Stimulated activated CD4-positive, alpha-beta T cell treated with anti-CD3 and anti-CD28 coated beads, TNF-alpha, amount 100 ng/mL, for 4 hours (primary cell): ENCODE results near the gene FKBP11.

Source experiments
- DNase-seq, 3 experiments: peaks; one replicate each; pipeline ENCODE4 v3.0.0-alpha.2; 2020; ENCODE audit warnings: low read depth in 3 of 3

FKBP11 gene

GRCh38 chr12:48956279-48957140, 31.2 kb upstream of the FKBP11 start:
- DNase-seq = no peak

DNA sequence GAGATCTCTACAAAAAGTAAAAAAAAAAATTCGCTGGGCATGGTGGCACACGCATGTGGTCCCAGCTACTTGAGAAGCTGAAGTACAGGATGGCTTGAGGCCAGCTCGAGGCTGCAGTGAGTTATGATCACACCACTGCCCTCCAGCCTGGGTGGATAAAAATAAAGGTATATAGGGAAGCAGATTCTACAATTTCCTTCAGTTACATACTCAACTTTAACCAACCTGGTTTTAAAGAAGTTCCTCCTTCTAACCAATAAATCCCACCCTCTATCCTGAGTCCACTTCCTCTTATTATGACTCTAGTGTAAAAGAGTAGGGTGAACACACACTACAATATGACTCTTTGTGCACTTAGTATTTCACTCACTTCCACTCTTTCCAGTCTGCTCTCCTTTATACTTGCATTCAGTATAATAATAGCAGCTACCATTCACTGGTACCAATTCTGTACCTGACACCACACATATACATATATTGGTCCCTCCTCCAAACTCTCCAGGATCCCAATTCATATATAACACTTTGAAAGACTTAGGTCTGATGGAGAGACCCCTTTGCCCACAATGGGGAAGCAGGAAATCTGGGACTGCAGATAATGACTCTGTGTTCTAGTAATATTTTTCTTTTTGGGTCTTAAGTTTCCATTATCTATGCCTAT, 29.7 kb upstream of the FKBP11 start:
- DNase-seq = no peak

GRCh38 chr12:48954061-48954460, 28.8 kb upstream of the FKBP11 start:
- DNase-seq = no peak

GRCh38 chr12:48952691-48953090, 27.4 kb upstream of the FKBP11 start:
- no peak for DNase-seq

DNA sequence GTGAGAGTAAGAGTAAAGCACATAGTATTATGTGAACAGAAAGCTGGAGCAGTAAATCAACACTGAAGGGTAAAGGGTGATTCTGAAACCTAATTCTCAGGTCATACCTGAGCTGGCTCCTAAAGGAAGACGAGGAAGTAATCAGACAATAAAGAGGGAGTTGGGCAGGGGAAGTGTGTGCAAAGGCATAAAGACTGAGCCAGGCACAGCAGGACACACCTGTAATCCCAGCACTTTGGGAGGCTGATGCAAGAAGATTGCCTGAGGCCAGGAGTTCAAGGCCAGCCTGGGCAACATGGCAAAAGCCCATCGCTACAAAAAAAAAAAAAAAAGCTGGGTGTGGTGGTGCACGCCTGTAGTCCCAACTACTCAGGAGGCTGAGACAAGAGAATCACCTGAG, 22.4 kb upstream of the FKBP11 start:
- DNase-seq = no peak

DNA sequence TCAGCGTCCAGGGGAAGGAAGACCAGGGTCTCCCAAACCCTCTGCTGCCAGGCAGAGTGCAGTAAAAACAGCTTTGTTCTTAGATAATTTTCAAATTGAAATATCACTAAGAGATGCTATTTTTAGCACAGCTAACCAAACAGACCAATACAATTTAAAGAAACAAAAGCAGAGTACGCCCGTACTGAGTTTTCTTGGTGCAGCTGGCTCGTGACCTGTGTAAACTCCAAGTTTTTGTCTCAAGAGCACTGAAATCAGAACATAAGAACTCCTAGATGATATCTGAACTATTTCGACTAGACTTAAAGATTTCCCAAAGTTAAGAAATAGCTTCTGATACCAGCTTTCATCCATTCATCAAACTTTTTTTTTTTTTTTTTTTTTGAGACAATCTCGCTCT, 21.7 kb upstream of the FKBP11 start:
- DNase-seq = no peak

GRCh38 chr12:48946205-48946604, 20.9 kb upstream of the FKBP11 start:
- DNase-seq = no peak

GRCh38 chr12:48943221-48943620, 17.9 kb upstream of the FKBP11 start:
- no peak for DNase-seq

DNA sequence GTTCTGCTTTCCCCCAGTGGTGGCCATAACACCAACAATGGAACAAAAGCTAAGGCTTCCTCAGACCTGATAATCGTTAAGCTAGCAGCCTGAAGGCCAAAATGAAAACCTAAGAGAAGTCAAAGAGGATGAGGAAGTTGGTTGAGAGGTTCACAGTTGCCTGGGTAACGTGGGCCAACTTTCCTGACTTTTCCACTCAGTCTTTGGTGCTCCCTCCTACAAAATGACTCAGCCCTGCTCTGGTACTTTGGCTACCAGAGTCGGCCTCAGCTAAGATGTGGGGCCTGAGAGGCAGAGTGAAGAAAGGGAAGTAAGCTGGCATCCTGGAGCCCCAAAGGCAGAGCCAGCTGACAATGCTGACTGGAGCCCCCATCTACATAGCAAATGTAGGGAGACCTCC, 14.9 kb upstream of the FKBP11 start:
- DNase-seq = no peak

DNA sequence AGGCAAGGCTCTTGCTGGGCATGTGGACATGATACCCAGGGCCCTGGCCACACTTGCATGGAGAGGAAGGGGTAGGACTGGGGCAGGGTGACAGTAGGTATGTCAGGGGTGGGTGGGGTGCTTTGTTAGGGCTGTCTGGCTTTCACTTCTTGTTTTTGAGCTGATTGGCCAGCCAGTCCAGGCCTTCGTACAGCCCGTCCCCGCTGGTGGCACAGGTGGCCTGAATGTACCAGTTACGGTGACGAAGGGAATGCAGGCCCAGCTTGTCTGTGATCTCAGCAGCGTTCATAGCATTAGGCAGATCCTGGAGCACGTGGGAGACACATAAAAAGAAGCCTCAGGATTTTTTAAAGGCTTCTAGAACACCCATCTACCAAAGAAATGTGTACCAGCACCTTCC, 13.5 kb upstream of the FKBP11 start:
- DNase-seq = no peak

GRCh38 chr12:48937170-48937569, 11.9 kb upstream of the FKBP11 start:
- DNase-seq = no peak

DNA sequence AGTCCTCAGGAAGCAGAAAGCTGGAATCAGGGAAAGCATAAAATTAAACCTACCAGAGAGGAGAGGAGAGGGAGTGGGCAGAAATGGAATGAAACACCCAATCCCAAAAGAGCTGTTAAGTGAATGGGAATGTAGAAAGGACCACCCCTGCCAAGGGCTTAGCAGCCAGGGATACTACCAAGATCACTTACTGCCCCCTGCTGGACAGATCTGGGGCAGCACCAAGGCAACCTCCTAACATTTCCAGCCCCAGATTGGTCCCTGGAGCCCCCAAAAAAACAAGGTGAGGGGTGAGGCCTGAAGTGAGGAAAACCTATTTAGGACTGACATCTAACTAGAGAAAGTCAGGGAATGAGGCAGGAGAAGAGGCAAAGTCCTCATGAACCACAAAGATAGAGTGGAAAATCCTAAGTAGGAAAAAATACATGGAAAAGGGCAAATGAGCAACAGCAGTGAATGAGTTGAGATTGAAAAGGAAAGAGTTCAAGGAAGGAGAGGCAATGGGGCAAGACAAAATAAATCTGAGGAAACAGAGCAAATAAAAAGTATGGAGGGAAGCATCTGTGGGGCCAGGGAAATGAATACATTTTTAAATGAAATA, 11.2 kb upstream of the FKBP11 start:
- peak; percentile 69 to 75 (median 70) for DNase-seq

DNA sequence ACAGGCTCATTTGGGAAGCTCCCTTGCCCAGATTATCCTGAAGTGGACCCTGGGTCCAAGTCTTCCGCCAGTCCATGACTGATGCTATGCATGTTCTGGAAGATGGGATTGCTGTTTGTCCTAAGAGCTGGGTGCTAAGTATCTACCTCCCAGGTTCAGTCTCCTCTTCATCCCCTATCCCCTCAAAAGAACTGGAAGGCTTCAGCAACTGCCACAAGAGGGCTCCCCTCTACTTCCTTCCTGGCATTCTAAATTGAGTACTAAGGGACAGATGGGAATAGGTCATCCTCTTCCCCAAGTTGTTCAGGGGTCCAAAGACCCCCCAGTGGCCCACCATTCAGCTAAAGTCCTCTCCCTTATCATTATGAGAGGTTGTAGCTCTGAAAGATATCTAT, 9.0 kb upstream of the FKBP11 start:
- no peak for DNase-seq

- DNase-seq = no peak
Observed at GRCh38 chr12:48933664-48934311, 8.5 kb upstream of the FKBP11 start.

DNA sequence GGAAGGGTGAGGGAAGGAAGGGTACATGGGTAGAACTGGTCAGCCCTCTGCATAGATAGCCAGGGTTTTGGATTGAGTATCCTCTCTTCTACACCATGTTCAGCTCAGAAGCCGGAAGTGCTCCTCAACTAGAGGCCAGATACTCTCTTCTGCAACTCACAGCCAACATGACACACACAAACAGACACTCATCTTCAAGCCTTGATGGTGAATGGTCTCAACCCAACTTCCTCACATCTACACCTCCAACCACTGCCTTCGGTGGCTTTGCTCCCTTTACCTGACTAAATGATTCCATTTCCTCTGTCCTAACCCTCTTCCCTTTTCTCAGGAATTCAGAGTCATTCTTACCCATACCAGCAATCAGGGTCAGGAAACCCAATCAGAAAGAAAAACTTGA, 7.6 kb upstream of the FKBP11 start:
- DNase-seq = no peak

- no peak for DNase-seq
Observed at GRCh38 chr12:48930475-48930874, 5.2 kb upstream of the FKBP11 start.

DNA sequence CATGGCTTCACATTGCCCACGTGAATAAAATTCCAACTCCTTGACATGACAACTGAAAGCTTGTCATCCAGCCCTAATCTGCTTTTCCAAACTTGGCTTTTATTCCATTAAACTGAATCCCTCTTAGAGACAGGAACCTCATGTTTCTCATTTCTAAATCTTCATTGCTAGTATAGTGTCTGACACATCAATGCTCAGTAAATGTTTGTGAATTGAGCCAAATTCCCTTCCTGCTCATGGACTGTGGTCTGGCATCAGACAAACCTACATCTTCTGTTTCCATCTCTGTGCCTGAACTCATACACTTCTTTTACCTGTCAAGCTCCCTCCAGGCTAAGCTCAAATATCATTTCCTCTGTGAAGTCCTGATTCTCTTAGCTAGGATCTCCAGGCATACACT, 4.3 kb upstream of the FKBP11 start:
- no peak for DNase-seq

GRCh38 chr12:48927261-48927660, 2.0 kb upstream of the FKBP11 start:
- DNase-seq = no peak

- peak; percentile 56 to 74 (median 68) for DNase-seq
Observed at GRCh38 chr12:48924617-48925303, 532 bp downstream of the FKBP11 start.

- no peak for DNase-seq
Observed at GRCh38 chr12:48923117-48923516, 2.2 kb downstream of the FKBP11 start.

GRCh38 chr12:48917857-48918537, 7.3 kb downstream of the FKBP11 start:
- DNase-seq = no peak
